HepG2 (cell line): ENCODE results near the gene MAPK4. TPM values are rescaled to one million over a fixed set of nuclear protein-coding genes. Genes with fewer than 3 reads are reported as not detected.

Experiments
- ARNT2 ChIP-seq: sonication (generic); formaldehyde crosslinking; IDR thresholded peaks from 2 replicates; pipeline ENCODE4 v1.8.0; 2022; ENCODE audit warnings: mild to moderate bottlenecking, low read depth, missing genetic modification reagents, moderate library complexity
- CREM ChIP-seq, 2 experiments: sonication (generic) in 1 of 2; formaldehyde crosslinking in 1 of 2; IDR thresholded peaks; 2 replicates each; pipeline versions ENCODE4 v1.4.0 to v1.6.1; 2016 to 2020; ENCODE audit warnings: antibody characterized with exemption in 1 of 2, mild to moderate bottlenecking in 1 of 2, missing genetic modification reagents in 1 of 2
- DPF2 ChIP-seq: sonication (generic); formaldehyde crosslinking; IDR thresholded peaks from 2 replicates; pipeline ENCODE4 v1.4.0; 2020; ENCODE audit warnings: mild to moderate bottlenecking, low read depth, missing genetic modification reagents, borderline replicate concordance
- EEA1 ChIP-seq: sonication (generic); formaldehyde crosslinking; IDR thresholded peaks from 2 replicates; pipeline ENCODE4 v1.5.1; 2020; ENCODE audit warnings: mild to moderate bottlenecking, missing genetic modification reagents, borderline replicate concordance
- HOXA7 ChIP-seq: sonication (generic); formaldehyde crosslinking; IDR thresholded peaks from 2 replicates; pipeline ENCODE4 v1.8.1; 2022; ENCODE audit warnings: mild to moderate bottlenecking, missing genetic modification reagents, moderate library complexity
- KLF15 ChIP-seq: sonication (generic); formaldehyde crosslinking; IDR thresholded peaks from 2 replicates; pipeline ENCODE4 v1.8.1; 2023; ENCODE audit warnings: borderline replicate concordance, mild to moderate bottlenecking, inconsistent platforms, missing genetic modification reagents, mixed read lengths
- MAFG ChIP-seq: sonication (generic); formaldehyde crosslinking; IDR thresholded peaks from 2 replicates; pipeline ENCODE4 v1.5.1; 2020; ENCODE audit warnings: mild to moderate bottlenecking, missing genetic modification reagents
- MBNL3 ChIP-seq: fragments of 250-450 bp; sonication (Bioruptor Pico); conservative IDR thresholded peaks from 2 replicates; pipeline ENCODE4 v1.8.0; 2022; ENCODE audit warnings: mild to moderate bottlenecking, inconsistent platforms
- NCOA5 ChIP-seq: sonication (generic); formaldehyde crosslinking; IDR thresholded peaks from 2 replicates; pipeline ENCODE4 v1.4.0; 2020; ENCODE audit warnings: missing genetic modification reagents
- ONECUT2 ChIP-seq: sonication (generic); formaldehyde crosslinking; IDR thresholded peaks from 2 replicates; pipeline ENCODE4 v1.4.0; 2020; ENCODE audit warnings: missing genetic modification reagents
- PHF21A ChIP-seq: sonication (generic); formaldehyde crosslinking; IDR thresholded peaks from 2 replicates; pipeline ENCODE4 v1.5.0; 2020; ENCODE audit warnings: mild to moderate bottlenecking, missing genetic modification reagents
- PRMT3 ChIP-seq: sonication (generic); formaldehyde crosslinking; IDR thresholded peaks from 2 replicates; pipeline ENCODE4 v1.8.1; 2022; ENCODE audit warnings: low read depth, mild to moderate bottlenecking, moderate library complexity, missing genetic modification reagents, borderline replicate concordance
- RAD21 ChIP-seq: fragments of 450-650 bp; formaldehyde crosslinking; IDR thresholded peaks from 2 replicates; pipeline ENCODE4 v1.5.0; 2020; ENCODE audit warnings: mild to moderate bottlenecking
- THAP11 ChIP-seq: IDR thresholded peaks from 2 replicates; pipeline ENCODE4 v1.6.1; 2016; ENCODE audit warnings: missing biosample characterization, missing genetic modification reagents
- TIGD3 ChIP-seq: sonication (generic); formaldehyde crosslinking; IDR thresholded peaks from 2 replicates; pipeline ENCODE4 v1.5.1; 2020; ENCODE audit warnings: mild to moderate bottlenecking, missing genetic modification reagents, borderline replicate concordance
- XRCC5 ChIP-seq: fragments of 200-400 bp; formaldehyde crosslinking; optimal IDR thresholded peaks from 2 replicates; pipeline ENCODE3; 2017; ENCODE audit warnings: mild to moderate bottlenecking, low read length
- ZNF10 ChIP-seq: sonication (generic); formaldehyde crosslinking; IDR thresholded peaks from 2 replicates; pipeline ENCODE4 v1.4.0; 2020; ENCODE audit warnings: mild to moderate bottlenecking, low read depth, missing genetic modification reagents, borderline replicate concordance
- ZNF530 ChIP-seq: sonication (generic); formaldehyde crosslinking; IDR thresholded peaks from 2 replicates; pipeline ENCODE4 v1.5.0; 2020; ENCODE audit warnings: low read depth, mild to moderate bottlenecking, missing genetic modification reagents
- ZNF761 ChIP-seq: sonication (generic); formaldehyde crosslinking; conservative IDR thresholded peaks from 2 replicates; pipeline ENCODE4 v1.4.0; 2020; ENCODE audit warnings: mild to moderate bottlenecking, missing genetic modification reagents
- polyA plus RNA-seq, 8 experiments: library from polyadenylated mRNA; depleted of rRNA in 3 of 8; stranded (reverse) in 7 of 8; unstranded in 1 of 8; fragments of >200 nt; fragmentation: Illumina TruSeq in 4 of 8; extraction: Trizol in 4 of 8; gene quantifications; 2 replicates each; pipeline versions ENCODE4 v1.2.1 to v1.2.3, GENCODE V29; 2011 to 2016; ENCODE audit warnings: low read depth in 4 of 8, missing spikeins in 1 of 8, mixed read lengths in 1 of 8; ENCODE audit not compliant: insufficient read depth in 1 of 8
- total RNA-seq, 5 experiments: library from RNA; depleted of rRNA; stranded (reverse); fragments of >200 nt; fragmentation: Illumina TruSeq; extraction: Trizol; gene quantifications; 2 replicates each; pipeline ENCODE4 v1.2.3, GENCODE V29; 2016; ENCODE audit warnings: low read depth in 1 of 5
- TF ChIP-seq, protein P1 (sequence below): IDR thresholded peaks from 2 replicates; pipeline ENCODE4 v1.6.1; 2012; ENCODE audit warnings: inconsistent platforms
- TF ChIP-seq, protein P2 (sequence below): sonication (generic); formaldehyde crosslinking; IDR thresholded peaks from 2 replicates; pipeline ENCODE4 v1.4.0; 2020; ENCODE audit warnings: mild to moderate bottlenecking, low read depth, missing genetic modification reagents
- TF ChIP-seq, protein P3 (sequence below): sonication (generic); IDR thresholded peaks from 2 replicates; pipeline ENCODE4 v1.6.1; 2016; ENCODE audit warnings: low read depth, borderline replicate concordance

Gene MAPK4
- total and polyA plus RNA-seq, 2 of the 13 experiments (the other 11 are each of a cell fraction or from before 2014, with no cell fraction given): not detected

DNA sequence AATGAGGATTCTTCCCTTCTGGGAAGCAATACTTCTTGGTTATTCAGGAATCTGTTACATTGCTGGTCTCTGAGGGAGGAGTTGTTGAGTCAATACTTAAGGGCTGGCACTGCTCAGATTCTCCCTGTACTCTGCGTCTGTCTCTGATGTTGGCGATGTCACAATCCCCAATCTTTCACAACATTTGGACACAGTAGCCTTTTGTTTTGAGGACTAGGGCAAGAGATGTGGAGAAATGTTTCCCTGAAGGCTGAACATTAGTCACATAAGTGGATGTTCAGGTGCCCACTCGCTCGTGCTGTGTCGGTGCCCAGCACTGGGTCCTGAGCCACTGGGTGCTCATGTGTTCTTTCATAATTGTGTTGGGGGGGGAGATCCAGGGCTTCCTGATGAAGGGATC, 55.0 kb downstream of the MAPK4 start (continued):
- TF ChIP-seq PRMT3 (CRISPR knock-in tag) (no peak; the same call in 1 of the 2 replicates), TIGD3 (no peak), ZNF761 (CRISPR knock-in tag) (0 out of 2 replicates have a peak, but pooled peaks have one; percentile 53), PHF21A (CRISPR knock-in tag) (peak; percentile 21; the same call in 1 of the 2 replicates), THAP11 (CRISPR knock-in tag) (peak; percentile 60; the same call in 1 of the 2 replicates), MBNL3 (no peak), KLF15 (no peak), CREM (IDR thresholded peaks at IDR 0.05) (peak; percentile 40; the same call in 1 of the 2 replicates), CREM (CRISPR knock-in tag; IDR thresholded peaks at IDR 0.05) (no peak), ZNF530 (no peak), ONECUT2 (CRISPR knock-in tag) (peak; percentile 69), ARNT2 (CRISPR knock-in tag) (0 out of 2 replicates have a peak, but pooled peaks have one; percentile 52), MAFG (CRISPR knock-in tag) (no peak), DPF2 (CRISPR knock-in tag) (peak; percentile 91), XRCC5 (peak; percentile 20), HOXA7 (no peak), EEA1 (CRISPR knock-in tag) (no peak), NCOA5 (CRISPR knock-in tag) (no peak), ZNF10 (no peak), RAD21 (no peak)
- TF ChIP-seq, protein P1, sequence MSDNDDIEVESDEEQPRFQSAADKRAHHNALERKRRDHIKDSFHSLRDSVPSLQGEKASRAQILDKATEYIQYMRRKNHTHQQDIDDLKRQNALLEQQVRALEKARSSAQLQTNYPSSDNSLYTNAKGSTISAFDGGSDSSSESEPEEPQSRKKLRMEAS: 0 out of 2 replicates have a peak, but pooled peaks have one; percentile 18
- TF ChIP-seq, protein P2, sequence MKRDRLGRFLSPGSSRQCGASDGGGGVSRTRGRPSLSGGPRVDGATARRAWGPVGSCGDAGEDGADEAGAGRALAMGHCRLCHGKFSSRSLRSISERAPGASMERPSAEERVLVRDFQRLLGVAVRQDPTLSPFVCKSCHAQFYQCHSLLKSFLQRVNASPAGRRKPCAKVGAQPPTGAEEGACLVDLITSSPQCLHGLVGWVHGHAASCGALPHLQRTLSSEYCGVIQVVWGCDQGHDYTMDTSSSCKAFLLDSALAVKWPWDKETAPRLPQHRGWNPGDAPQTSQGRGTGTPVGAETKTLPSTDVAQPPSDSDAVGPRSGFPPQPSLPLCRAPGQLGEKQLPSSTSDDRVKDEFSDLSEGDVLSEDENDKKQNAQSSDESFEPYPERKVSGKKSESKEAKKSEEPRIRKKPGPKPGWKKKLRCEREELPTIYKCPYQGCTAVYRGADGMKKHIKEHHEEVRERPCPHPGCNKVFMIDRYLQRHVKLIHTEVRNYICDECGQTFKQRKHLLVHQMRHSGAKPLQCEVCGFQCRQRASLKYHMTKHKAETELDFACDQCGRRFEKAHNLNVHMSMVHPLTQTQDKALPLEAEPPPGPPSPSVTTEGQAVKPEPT: no peak
- TF ChIP-seq, protein P3, sequence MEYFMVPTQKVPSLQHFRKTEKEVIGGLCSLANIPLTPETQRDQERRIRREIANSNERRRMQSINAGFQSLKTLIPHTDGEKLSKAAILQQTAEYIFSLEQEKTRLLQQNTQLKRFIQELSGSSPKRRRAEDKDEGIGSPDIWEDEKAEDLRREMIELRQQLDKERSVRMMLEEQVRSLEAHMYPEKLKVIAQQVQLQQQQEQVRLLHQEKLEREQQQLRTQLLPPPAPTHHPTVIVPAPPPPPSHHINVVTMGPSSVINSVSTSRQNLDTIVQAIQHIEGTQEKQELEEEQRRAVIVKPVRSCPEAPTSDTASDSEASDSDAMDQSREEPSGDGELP: no peak
